Ascending aorta (tissue), 2 donors: ENCODE measurements around the gene GPX5. TPM values are rescaled to one million over a fixed set of nuclear protein-coding genes. Genes with fewer than 3 reads are reported as not detected.

Experiments used
- DNase-seq, 2 donors: peaks; one replicate each; pipeline ENCODE4 v3.0.0-alpha.2; 2019; ENCODE audit warnings: low spot score in 2 of 2
- H3K27ac ChIP-seq, 2 donors: fragments of 200-600 bp; sonication (generic); one replicate each; pipeline ENCODE4 v1.5.1; 2016 to 2017; ENCODE audit warnings: mild to moderate bottlenecking in 1 of 2
- H3K27me3 ChIP-seq: fragments of 200-600 bp; sonication (generic); one replicate; pipeline ENCODE4 v1.5.1; 2017
- H3K36me3 ChIP-seq, 2 donors: fragments of 200-600 bp; sonication (generic); one replicate each; pipeline ENCODE4 v1.5.1; 2016
- H3K4me1 ChIP-seq, 2 donors: fragments of 200-600 bp; sonication (generic); one replicate each; pipeline ENCODE4 v1.5.1; 2016 to 2017; ENCODE audit warnings: mild to moderate bottlenecking in 1 of 2
- H3K4me3 ChIP-seq, 2 donors: fragments of 200-600 bp; sonication (generic); one replicate each; pipeline ENCODE4 v1.5.1; 2016 to 2017; ENCODE audit warnings: mild to moderate bottlenecking in 1 of 2
- H3K9me3 ChIP-seq, 2 donors: fragments of 200-600 bp; sonication (generic); one replicate each; pipeline ENCODE4 v1.5.1; 2016
- intact Hi-C: fragments of 100-400 bp; cut with DNase I; formaldehyde crosslinking; loops from one replicate; pipeline ENCODE4 v1.15.1; 2023
- total RNA-seq: library from RNA; depleted of rRNA; stranded (reverse); fragments of >200 nt; gene quantifications from one replicate; pipeline ENCODE4 v1.1.0, GENCODE V29; 2016
- TF ChIP-seq, protein P1 (sequence below), 3 experiments: fragments of 200-600 bp in 2 of 3; fragments of 450-650 bp in 1 of 3; sonication (generic) in 2 of 3; IDR thresholded peaks; one replicate each; pipeline ENCODE4 v1.5.1; 2016 to 2019; ENCODE audit warnings: antibody characterized with exemption in 3 of 3, mild to moderate bottlenecking in 1 of 3, moderate library complexity in 1 of 3

GPX5 gene
- total RNA-seq, 1 donor from 2014 or later: not detected

DNA sequence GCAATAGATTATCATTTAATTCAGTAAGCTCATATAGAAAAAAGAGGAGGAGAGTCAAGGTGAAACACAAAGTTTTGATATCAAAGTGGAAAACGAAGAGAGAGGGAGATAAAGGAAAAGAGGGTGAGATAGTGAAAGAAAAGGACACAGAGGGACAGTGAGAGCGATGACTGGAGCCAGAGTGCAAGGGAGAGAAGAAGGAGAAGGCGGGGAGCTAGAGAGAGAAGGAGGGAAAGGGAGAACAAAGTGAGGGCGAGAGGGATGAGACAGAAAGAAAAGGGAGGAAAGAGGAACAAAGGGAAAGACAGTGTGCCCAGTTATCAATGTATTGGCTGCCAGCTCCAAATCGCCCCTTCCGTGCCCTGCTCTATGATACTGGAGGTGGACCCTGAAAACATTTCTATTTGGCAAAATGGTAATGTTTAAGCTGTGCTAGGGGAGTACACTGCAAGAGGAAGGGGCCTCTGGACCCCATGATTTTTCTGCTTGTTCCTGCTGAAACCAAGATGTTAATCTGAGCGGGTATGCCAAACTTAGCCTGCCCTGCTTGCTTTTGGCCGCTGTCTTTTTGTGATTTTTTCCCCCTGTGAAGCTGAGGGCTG is 27.8 kb downstream of the GPX5 start:
- intact Hi-C loops: no loop called here
- no peak overlapping the region for H3K4me3 ChIP-seq

DNA sequence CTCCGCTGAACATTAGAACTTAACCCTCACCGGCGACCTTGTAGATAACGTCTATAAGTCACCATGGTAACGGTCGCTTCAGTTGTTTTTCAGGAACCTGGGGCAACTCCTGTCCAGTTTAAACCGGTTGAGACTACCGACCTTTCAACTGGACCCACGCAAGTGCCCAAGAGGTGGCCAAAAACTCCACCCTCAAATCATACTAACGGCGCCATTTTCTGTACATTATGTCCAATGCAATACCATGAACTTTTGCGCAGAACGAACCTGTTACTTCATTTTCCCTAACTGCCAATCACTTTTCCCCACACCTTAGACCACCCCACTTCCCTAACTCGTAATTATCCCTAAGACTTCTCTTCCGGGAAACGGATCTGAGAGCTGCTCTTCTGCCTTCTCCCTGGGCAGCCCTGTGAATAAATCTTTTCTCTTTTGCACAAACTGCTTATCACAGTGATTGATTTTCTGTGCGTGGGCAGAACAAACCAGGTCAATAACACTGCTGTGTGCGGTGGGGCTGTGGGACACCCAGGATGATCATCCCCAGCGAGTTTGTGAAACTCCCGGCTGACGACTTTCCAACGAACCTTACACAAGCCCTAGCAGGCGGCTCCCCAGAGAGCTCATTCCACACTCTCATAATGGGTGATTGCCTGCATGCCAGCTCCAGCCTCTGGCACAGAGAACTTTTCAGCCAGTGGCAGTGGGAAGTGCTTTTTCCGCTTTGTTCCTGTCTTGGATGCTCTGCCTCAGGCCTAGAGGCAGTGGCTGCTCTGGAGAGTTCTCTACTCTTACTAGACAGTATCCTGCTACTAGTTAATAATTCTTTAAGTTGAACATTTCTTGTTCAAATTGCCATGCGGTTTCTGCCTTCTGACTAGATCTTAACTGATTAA is 28.6 kb downstream of the GPX5 start:
- TF ChIP-seq, protein P1, sequence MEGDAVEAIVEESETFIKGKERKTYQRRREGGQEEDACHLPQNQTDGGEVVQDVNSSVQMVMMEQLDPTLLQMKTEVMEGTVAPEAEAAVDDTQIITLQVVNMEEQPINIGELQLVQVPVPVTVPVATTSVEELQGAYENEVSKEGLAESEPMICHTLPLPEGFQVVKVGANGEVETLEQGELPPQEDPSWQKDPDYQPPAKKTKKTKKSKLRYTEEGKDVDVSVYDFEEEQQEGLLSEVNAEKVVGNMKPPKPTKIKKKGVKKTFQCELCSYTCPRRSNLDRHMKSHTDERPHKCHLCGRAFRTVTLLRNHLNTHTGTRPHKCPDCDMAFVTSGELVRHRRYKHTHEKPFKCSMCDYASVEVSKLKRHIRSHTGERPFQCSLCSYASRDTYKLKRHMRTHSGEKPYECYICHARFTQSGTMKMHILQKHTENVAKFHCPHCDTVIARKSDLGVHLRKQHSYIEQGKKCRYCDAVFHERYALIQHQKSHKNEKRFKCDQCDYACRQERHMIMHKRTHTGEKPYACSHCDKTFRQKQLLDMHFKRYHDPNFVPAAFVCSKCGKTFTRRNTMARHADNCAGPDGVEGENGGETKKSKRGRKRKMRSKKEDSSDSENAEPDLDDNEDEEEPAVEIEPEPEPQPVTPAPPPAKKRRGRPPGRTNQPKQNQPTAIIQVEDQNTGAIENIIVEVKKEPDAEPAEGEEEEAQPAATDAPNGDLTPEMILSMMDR (IDR thresholded peaks at IDR 0.05): no peak
- H3K27ac ChIP-seq: no peak overlapping the region
- H3K27me3 ChIP-seq: no peaks in the 10 kb centered on the region
- H3K4me3 ChIP-seq: no peak overlapping the region
- no peaks in the 10 kb centered on the region for H3K4me1 ChIP-seq
- no peak for DNase-seq
- H3K9me3 ChIP-seq: no peaks in the 10 kb centered on the region
- intact Hi-C loops: no loop called here
- no peaks in the 10 kb centered on the region for H3K36me3 ChIP-seq

More for the DNA sequence above, 27.8 kb downstream of the GPX5 start:
- H3K4me1 ChIP-seq: no peaks in the 10 kb centered on the region
- no peaks in the 10 kb centered on the region for H3K27me3 ChIP-seq
- TF ChIP-seq, protein P1 (IDR thresholded peaks at IDR 0.05): no peak
- no peak for DNase-seq
- H3K9me3 ChIP-seq: no peaks in the 10 kb centered on the region
- no peaks in the 10 kb centered on the region for H3K36me3 ChIP-seq
- no peak overlapping the region for H3K27ac ChIP-seq

DNA sequence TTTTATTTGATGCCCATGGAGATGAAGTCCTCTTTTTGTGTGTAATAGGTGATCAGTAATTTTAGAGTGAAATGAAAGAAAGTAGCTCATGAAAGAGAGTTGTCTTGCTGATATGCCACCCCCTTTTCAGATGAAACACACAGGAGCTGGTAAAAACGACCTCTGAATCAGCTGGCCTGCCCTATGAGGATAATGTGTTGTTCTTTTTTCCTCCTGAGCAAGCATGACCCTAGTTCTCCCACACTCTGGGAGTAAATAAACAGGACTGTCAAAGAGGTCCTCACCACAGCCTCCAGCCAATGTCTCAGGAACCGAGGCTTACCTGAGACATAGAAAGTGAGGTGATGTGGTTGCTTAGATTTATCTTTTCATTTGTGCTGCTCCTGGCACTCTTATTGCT is 29.5 kb downstream of the GPX5 start:
- H3K27me3 ChIP-seq: no peaks in the 10 kb centered on the region
- intact Hi-C loops: no loop called here

DNA sequence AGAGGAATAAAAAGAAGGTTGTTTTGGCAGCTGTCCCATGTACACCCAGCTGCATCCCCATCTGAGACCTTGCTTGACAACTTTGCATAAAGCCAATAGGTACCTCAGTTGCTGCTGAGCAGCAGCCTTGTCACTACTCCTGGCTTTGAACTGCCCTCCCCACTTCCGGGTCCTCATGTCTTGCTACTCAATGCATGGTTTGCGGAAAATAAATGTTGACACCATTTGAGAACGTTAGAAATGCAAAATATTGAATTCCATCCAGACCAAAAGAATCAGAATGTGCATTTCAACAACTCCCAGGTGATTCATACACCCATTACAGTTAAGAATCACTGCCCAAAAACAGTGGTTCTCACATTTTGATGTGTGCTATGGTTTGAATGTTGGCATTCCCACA is 32.9 kb downstream of the GPX5 start:
- H3K9me3 ChIP-seq: no peaks in the 10 kb centered on the region
- no peak overlapping the region for H3K4me3 ChIP-seq
- H3K36me3 ChIP-seq: no peaks in the 10 kb centered on the region
- H3K4me1 ChIP-seq: no peaks in the 10 kb centered on the region
- no peak for DNase-seq
- no peaks in the 10 kb centered on the region for H3K27me3 ChIP-seq
- intact Hi-C loops: no loop called here
- H3K27ac ChIP-seq: no peak overlapping the region
- TF ChIP-seq, protein P1 (IDR thresholded peaks at IDR 0.05): no peak

More for the DNA sequence above, 29.5 kb downstream of the GPX5 start:
- Histone ChIP-seq H3K9me3 (no peaks in the 10 kb centered on the region), H3K4me3 (no peak overlapping the region), H3K4me1 (no peaks in the 10 kb centered on the region), H3K27ac (no peak overlapping the region), H3K36me3 (no peaks in the 10 kb centered on the region)
- no peak for DNase-seq
- TF ChIP-seq, protein P1 (IDR thresholded peaks at IDR 0.05): no peak

DNA sequence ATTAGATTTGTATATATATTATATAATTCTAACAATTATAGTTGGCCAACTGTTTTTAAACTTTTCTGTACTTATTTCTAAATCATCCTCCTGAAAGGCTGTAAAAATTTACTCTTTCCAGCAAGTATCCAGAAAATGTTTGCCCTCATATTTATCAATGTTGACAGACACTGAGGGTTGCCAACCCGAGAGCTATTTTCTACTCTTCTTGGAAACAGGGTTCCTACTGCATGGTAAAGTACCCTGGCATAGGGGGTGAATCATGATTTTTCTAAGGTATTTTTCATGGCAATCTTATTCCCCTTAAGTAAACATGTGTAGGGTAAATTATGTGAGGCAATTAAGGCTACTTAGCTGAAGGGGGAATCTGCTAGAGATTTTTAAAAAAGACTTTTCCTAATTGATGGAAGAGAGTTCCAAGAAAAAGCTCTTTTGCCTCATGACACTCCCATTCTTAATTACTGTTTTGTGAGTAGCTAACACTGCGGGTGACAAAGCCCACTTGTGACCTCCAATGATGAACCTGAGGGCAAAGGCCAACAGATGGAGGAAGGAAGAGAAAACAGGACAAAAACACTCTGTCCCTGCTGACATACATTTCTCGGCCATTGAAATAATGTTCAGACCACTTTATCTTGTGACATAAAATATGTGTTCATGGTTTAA is 37.9 kb downstream of the GPX5 start:
- Histone ChIP-seq H3K27me3 (no peaks in the 10 kb centered on the region), H3K9me3 (no peaks in the 10 kb centered on the region), H3K36me3 (no peaks in the 10 kb centered on the region), H3K27ac (no peak overlapping the region), H3K4me1 (no peaks in the 10 kb centered on the region), H3K4me3 (no peak overlapping the region)
- no peak for DNase-seq
- intact Hi-C loops: no loop called here
- TF ChIP-seq, protein P1 (IDR thresholded peaks at IDR 0.05): no peak
